Fibroblast of skin of scalp (primary cell): Measurements from ENCODE around the gene FAM229A.

Source experiments
- DNase-seq: peaks from one replicate; pipeline ENCODE4 v3.0.0-alpha.2; 2013

FAM229A gene

DNA sequence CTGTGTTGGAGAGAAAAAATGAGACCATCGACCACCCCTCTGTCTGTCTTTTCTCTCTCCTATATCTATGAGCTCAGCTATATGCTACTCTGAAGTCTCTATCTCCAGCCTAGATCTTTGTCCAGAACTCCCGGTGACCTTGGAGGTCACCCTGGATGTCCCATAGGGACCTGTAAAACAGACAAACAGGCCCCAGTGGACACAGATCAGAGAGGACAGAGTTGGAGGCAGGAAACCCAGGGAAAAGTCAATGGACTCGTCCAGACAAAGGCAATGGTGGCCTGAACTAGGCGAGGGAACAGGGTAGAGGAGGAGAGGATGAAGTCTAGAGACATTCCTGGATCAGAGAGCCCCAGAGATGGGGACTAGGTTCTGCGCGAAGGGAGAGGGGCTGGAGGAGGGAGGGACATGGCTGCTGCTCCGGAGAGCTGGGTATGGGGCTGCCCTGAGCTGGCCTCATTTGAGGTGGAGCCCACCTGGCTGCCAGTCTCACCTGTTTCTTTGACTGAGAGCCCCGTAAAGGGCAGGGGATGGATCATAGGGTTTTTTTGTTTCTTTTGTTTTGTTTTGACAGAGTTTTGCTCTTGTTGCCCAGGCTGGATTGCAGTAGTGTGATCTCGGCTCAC, 15.6 kb downstream of the FAM229A start:
- DNase-seq: no peak

DNA sequence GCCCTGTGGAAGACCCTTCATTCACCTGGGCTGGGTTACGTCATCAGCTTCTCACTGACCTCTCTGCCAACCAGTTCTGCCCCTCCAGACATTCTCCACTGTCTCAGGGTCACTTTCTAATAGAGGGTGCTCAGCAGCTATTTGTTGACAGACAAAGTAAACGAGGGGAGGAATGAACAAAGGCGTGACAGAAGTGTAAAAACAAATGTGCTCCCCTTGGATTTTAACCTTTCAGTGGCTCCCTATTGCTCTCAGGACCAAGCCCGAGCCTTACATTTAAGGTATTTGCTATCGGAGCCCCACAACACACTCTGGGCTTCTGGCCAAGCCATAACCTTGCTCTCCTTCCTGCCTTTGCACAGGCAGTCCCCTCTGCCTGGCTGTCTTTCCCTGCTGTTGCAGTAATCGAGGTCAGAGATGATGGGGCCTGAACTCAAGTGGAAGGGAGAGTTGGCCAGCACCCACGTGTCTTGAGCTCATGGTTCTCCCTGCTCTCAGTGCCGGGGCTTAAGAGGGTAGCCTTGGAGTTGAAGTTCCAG, 16.9 kb downstream of the FAM229A start:
- no peak for DNase-seq

DNA sequence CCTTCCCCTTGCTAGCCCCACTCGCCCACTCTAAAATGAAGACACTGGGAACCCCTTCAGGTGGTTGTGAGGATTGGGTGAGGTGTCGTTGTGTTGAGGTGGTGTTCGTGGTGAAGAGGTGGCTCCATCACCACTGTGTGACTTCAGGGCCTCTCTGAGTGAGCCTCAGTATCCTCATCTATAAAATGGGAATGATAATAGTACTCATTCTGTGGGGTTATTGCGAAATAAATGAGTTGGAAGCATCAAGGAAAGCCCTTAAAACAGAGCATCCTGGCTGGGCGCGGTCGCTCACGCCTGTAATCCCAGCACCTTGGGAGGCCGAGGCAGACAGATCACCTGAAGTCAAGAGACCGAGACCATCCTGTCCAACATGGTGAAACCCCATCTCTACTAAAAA, 19.6 kb downstream of the FAM229A start:
- no peak for DNase-seq

DNA sequence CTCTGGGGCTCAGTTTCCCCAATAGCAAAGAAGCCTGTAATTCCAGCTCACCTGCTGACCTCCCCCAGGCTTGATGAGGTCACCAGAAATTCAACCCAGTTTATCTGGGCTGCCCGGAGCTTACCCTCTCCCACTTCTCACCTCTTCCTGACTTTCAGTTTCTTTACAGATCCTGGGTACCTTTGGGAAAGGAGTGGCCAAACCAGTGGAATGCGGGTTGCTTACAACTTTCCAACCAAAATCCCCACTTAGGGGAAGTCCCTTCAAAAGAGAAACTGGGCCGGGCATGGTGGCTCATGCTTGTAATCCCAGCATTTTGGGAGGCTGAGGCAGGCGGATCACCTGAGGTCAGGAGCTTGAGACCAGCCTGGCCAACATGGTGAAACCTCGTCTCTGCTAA, 20.3 kb downstream of the FAM229A start:
- no peak for DNase-seq

DNA sequence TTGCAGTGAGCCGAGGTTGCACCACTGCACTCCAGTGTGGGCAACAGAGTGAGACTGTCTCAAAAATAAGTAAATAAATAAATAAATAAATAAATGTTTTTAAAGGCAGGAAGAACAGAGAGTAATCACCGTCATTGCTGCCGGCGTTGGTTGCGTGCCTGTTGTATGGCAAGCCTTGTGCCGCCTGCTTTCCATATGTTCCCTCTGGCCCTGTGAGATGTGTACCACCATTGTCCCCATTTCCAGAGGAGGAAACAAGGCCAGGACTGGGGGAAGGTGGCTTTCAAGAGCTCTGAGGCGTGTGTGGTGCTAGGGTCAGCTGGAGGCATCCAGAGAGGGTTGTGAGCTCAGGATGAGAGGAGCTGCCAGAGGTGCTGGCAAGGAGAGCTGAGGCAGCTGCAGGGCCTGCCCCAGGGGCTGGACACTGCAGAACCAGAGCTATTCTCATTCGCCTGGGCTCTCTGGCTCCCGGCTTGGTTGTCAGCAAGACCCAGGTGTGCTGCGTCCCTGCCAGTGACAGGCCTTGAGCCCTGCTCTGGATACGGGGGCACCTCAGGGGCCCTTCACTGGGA, 21.0 kb downstream of the FAM229A start:
- no peak for DNase-seq

DNA sequence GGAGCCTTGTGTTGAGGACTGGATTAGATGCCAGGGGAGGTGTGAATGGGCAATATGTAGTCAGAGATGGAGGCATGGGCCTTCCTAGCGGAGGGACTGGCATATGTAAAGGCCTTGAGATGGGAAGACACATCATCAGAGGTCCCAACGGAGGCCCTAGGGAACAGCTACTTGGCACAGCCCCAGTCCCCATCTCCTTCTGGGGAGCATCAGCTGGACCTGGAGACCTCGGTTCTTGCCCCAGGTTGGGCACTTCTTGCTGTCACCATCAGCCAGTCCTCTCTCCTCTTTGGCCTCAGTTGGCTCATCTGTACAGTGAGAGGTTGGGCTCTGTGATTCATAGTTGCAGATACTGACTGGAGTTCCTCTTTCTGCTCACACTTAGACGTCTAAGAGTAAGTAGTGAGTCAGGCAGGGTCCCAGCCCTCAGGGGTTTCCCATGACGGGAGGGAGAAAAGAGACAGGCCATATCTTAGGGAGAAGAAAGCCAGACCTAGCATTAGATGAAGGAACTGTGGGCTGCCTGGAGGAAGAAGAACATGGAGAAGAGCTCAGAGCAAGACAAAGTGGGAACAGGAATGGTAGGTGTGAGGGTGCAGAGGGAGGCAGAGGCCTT, 22.8 kb downstream of the FAM229A start:
- peak; percentile 33 for DNase-seq

DNA sequence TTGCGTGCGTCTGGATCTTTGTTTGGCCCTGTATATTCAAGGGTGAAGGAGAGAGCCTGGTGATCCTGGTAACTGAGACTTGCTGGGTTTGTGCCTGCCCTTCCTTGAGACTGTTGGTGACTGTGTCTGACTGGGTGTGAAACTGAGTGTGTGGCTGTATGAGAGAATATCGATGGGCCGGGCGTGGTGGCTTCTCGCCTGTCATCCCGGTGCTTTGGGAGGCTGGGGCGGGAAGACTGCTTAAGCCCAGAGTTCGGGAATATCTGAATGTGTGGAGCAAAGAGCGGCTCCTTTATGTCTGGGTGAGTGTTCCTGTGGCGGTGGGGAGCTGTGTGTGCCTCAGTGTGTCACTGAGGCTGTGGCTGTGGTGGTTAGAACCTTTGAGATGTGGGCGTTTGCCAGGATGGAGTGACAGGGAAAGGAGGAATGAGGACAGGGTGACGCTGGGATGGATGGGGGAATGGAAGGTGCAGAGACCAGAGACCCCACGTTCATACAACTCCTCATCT, 23.6 kb downstream of the FAM229A start:
- DNase-seq: no peak

DNA sequence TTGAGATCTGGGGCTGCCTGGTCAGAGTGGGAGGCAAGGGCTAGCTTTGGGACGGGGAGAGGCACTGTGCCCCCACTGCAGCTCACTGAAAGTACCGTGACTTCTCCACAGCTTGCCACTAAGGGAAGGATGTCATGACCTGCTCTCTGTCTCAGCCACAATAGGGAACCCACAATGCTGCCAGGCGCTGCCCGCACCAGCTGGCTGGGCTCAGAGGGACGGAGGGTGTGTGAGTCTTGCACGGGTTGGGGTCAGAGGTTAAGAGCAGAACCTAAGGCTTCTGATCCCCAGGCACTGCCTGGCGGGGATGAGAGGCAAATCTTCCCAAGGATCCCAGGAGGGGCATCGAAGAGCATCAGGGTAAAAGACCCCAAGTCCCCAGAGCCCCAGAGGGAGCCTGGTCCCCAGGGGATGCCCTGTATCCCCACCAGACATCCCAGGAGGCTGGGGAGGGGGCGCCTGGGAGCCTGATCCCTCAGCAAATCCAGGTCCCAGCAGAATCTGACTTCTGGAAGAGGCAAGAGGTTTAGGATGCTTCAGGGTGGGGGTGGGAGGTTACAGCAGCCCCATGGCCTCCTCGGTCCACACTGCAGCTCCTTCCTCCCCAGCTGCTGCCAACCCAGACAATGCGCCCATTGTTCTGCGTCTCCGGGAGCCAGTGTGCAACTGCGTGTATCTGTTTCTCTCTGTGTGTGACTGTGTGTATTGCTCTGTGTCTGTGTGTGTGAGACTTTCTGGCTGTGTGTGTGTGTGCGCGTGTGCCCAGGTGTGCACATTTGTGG, 24.2 kb downstream of the FAM229A start:
- DNase-seq: no peak

DNA sequence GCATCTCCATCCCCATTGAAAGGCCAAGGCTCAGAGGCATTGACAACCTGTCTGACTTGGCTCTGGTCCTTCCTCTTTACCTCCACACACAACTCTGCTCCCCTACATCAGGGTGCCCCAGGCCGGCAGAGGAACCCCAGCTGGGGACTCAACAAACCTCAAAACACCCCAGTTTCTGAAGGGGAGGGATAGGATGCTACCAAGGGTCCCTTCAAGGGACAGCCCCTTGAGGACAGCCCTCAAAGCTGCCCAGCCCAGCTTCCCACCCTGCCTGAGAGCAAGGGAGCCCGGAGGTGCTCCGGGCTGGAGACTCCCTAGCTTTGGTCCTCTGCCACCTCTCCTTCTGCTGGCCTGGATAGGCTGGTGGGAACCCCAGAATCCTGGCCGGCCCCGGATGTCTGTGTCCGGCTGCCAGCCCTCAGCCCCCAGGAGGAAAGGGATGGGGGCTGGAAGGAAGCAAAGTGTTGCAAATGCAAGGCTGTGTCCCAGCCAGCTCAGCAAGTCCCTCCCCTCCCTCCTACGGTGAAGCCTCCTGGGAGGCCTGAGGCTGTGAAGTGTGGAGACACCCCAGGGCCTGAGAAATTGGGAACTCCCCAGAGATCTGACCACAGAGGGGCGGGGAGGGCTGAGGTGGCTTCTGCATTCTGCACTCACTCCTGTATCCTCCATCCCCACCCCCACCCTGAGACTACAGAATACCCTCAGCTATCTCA, 25.2 kb downstream of the FAM229A start:
- peak; percentile 39 for DNase-seq

DNA sequence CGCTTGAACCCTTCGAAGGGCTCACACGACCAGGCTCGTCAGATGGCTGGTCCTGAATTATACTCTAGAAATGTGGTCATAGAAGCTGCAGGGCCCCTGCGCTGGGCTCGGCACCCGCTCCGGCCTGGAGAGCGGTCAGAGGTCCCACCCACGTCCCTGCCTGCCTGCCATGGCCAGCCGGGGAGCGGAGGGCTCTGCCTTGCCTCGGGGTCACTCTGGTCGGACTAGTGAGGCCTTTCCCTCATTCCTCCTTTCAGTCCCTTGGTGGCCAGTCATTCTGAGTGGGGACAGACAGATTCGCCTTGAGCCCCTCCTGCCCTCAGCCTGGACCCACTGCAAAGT, 25.7 kb downstream of the FAM229A start:
- DNase-seq: no peak

DNA sequence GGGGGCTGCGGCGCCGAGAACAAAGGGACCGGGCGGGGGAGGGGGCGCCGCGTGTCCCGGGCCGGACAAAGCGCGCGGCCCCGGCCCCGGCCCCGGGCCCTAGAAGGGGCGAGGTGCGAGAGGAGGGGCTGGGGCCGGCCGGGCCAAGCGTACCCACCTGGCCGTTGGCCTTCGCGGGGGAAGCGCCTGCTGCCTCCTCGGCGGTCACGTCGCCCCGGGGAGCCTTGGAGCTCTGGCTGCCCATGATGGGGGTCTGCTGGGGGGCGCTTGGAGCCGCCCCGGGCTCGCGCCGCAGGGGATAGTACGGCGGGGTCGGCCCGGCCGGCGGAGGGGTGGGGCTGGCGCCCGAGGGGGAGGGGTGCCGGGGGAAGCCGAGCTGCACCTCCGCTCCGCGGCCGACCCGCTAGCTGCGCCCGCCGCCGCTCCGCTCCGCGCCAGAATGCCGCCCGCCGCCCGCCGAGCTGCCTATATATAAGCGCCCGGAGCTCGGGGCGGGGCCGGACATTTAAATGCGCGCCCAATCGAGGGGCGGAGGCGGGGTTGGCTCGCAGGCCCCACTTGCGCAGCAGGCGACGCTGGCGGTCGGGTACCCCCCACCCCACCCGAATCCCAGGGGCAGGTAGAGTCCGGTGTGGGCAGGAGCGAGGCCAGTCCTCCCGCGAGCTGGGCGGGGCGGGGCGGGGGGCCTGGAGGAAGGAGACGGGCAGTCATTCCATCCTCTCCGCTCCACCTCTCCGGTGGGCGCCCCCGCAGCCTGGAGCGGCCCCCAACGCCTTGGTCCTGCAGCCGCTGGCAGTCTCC, 26.3 kb downstream of the FAM229A start, which contains the start of gene MARCKSL1:
Gene MARCKSL1, minus strand, starts transcription at position 444 of the 801 bp plus-strand sequence. Its CDS starts 200 bp downstream, at position 244.
- peak; percentile 78 for DNase-seq

DNA sequence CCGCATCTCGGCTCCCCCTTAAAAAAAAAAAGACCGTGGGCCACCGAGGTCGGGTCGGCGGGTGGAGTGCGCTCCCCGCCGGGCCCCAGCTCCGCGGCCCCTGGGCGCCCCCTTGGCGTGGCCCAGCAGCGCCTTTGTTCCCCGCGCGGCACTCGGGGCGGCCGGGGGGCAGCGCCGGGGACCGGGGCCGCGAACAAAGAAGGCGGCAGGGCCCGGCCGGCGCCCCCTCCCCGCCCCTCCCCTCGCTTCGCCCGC, 26.8 kb downstream of the FAM229A start:
- DNase-seq: no peak

DNA sequence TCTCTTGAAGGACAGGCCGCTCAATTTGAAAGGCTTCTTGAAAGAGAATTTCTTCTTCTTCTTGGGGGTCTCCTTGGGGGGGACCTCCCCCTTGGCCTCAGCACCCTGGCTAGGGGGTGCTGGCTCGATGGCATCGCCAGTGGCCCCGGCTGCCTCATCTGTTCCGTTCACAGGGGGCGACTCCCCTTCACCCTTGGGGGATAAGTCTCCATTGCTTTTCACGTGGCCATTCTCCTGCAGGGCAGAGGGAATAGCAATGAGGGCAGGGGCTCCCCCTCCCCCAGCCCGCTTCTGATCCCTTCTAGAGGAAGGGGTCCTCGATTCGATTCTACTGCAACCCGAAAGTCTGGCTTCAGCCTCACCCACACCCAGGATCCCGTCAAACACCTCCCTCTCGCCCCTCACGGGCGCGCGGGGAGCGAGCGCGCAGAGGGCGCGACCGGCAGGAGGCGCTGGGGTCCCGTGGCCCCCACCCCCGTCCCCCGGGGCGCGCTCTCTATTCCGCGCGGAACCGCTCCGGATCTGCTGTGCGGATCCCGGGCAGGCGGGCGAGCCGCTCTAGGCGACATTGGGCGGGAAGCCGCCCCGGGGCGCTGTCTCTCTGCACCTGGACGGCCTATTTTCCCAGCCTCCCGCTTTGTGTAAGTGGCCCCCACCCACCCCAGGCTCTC, 27.3 kb downstream of the FAM229A start:
- DNase-seq: peak; percentile 58

DNA sequence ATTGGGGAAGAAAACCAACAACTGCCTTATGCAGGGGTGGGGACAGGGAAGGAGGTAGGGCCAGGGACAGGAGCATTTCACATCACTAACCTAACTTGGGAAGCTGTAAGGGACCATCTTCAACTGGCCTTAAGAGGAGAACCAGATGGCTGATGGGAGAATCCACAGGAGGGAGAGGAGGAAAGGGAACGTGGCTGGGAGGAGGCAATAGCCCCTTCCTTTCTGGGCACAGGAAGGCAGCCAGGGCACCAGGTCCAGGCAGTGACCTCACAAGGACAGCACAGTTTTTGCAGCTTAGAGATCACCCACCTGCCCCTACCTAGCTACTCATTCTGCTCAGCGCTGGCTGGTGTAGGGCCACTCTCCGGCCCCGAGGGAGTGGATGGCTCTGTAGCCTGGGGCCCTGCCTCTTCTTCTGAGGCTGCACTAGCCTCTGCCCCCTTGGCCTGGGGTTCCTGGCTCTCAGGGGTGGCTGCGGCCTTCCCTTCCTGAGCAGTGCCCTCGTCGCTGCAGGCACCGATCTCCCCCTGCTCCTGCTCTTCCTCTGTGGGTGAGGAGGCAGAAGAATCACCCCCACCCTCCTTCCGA, 27.9 kb downstream of the FAM229A start:
- no peak for DNase-seq

DNA sequence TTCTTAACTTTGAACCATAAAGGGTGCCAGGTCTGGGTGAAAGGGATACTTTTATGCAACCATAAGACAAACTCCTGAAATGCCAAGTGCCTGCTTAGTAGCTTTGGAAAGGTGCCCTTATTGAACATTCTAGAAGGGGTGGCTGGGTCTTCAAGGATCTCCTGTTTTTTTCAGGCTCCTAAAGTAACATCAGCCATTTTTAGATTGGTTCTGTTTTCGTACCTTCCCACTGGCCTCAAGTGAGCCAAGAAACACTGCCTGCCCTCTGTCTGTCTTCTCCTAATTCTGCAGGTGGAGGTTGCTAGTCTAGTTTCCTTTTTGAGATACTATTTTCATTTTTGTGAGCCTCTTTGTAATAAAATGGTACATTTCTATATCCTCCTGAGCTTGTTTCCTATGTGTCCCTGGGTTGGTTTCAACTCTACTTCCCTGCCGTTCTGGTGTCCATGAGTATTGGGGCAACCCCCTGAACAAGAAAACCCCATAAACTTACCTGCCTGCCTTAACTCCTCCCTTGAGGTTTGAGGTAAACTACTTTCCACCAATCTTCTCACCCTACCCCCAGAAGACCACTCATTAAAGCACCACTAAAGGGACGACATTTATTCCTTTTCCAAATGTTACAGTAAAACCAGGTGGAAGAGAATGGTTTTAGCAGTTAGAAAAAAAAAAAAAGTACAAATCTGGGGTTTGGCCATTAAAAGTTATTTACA, 28.9 kb downstream of the FAM229A start:
- no peak for DNase-seq

DNA sequence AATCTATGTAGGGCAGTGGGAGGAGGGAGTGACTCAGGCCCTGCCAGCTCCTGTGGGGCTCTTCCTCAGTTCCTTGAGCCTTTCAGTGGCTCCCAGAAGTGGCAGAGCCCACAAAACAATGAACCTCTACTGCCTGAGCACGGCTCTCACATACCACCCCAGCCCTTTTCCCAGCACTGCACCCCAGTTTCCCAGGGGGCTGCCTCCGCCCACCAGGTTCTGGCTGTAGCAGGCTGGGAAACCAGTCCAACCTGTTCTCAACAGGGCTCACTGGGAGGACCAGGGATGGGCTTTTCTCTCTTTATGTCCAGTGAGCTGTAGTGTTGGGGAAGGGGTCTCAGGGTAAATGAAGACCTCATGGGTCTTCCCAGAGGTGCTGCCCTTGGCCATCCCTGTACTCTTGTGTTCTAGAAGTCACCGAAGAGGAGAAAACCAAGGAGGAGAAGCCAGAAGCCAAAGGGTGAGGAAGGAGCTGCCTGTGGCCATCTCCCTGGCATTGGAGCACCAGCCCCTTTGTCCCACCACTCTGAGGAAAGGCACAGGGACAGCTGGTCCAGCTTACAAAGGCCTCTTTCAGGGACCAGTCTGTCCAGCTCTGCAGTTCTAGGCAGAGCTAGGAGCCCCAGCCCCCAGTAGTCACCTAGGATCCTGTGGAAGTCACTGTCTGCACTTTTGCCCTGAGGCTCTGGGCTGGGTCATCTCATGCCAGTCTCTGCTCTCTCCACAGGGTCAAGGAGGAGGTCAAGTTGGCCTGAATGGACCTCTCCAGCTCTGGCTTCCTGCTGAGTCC, 29.8 kb downstream of the FAM229A start:
- no peak for DNase-seq

DNA sequence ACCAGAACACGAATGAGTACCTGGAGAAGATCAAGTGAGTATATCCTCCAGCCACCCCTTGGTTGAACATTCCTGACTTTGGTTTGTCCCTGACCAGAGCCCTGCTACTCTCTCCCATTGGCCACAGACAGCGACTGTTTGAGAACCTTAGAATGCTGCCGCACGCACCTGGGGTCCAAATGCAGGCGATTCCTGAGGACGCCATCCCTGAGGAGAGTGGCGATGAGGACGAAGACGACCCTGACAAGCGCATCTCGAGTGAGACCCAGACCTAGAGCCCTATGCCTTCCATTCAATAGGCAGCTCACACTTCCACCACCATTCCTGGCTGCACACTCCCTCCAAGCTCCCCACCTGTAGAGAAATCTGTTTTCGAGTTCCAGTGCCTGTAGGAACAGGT, 30.7 kb downstream of the FAM229A start:
- DNase-seq: no peak

DNA sequence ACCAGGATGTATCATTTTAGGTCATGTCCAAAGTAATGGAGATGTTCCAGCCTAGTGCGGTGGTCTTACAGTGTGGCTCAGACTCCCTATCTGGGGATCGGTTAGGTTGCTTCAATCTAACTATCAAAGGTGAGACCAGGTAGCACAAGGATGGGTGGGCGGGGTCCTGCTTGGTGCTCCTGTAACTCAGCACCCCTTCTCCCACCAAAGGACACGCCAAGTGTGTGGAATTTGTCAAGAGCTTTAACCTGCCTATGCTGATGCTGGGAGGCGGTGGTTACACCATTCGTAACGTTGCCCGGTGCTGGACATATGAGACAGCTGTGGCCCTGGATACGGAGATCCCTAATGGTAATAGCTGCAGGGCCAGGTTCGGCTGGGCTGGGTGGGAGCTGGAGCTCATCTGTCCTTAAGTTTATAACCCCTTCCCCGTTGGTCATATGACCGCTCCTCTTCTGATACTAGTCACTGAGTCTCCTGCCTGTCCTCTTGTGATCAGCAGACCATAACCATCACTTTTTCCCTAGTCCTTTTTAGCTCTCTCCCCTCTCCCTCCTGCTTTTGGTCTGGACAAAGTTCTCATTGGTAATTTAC, 31.6 kb downstream of the FAM229A start:
- no peak for DNase-seq

DNA sequence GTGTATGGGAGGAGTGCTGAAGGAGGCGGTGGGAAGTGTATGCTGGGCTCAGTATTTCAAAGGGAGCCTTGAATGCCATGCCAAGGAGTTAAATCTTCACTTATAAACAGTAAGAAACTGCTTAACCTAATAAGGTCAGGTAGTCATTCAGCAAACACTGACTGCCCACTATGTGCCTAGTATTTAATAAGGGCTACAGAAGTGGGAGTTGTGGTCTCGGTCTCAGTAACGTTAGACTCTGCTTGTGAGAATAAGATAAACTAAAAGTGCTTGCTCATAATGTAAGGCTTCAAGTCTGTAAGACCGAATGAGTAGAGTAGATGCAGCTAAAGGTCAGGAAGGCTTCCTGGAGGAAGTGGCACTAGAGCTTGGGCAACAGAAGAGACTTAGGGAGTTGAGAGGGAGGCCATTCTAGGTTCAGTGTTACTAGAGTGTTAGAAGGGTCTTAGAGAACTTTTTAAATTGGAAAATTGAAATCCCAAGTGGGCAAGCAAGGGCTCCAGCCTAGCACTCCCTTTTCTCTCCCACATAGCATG, 32.3 kb downstream of the FAM229A start:
- no peak for DNase-seq
